ENCODE measurements around the gene SORCS2. TPM values are rescaled to one million over a fixed set of nuclear protein-coding genes. Genes with fewer than 3 reads are reported as not detected.

Gene SORCS2
- total and polyA plus RNA-seq, 2 of the 8 experiments (the other 6 are each of a cell fraction or from before 2014, with no cell fraction given): 0.36 to 1.8 TPM

- 0 out of 2 replicates have a peak overlapping the region, but pooled peaks have one; percentile 72 for H2BK15ac ChIP-seq (ENCODE audit: low read length)
- no peak overlapping the region for H3K18ac ChIP-seq (ENCODE audit: extremely low read depth, low read length)
- no peak overlapping the region for H3K14ac ChIP-seq (ENCODE audit: insufficient read length)
- no peak overlapping the region for H2AK5ac ChIP-seq (ENCODE audit: low read depth, low read length)
- H3K27me3 ChIP-seq (replicated peaks in 1 of 4; ENCODE audit: control insufficient read depth in 3 of 4, extremely low read depth in 1 of 4, insufficient read depth in 3 of 4, low read length in 3 of 4): no peaks in the 10 kb centered on the region; a peak in 2 of 7 replicates
- H2AFZ ChIP-seq (ENCODE audit: low read length): no peak overlapping the region
- H2BK20ac ChIP-seq (ENCODE audit: low read length): no peak overlapping the region
- CTCF ChIA-PET (ENCODE audit: partially characterized antibody): interaction anchor here (1.0 to 1.5 kb wide), 2 partner anchors 9 to 182 kb away, joined by 3 read pairs; no protein-coding TSS in a partner anchor
- H3K36me3 ChIP-seq (ENCODE audit: control insufficient read depth in 2 of 4, insufficient read depth in 4 of 4, low read length in 3 of 4): no peaks in the 10 kb centered on the region
- H2BK5ac ChIP-seq (ENCODE audit: low read depth, low read length): no peak overlapping the region
- no peak overlapping the region for H4K91ac ChIP-seq (replicated peaks; ENCODE audit: insufficient read length, low read length)
- no peak overlapping the region for H3K23ac ChIP-seq (ENCODE audit: insufficient read length)
- no peak overlapping the region for H3K9ac ChIP-seq (replicated peaks in 1 of 4; ENCODE audit: extremely low read depth in 1 of 4, low read depth in 3 of 4, low read length in 3 of 4)
- H3K4ac ChIP-seq (replicated peaks; ENCODE audit: insufficient read length, low read depth, low read length): no peak overlapping the region
- POLR2A ChIA-PET (ENCODE audit: partially characterized antibody): no interaction called here
- no peak for TF ChIP-seq SP1 (IDR thresholded peaks at IDR 0.05; ENCODE audit: low read depth, low read length)
- no peak for TF ChIP-seq CEBPB (IDR thresholded peaks at IDR 0.05; ENCODE audit: low read depth, low read length)
- no peak for TF ChIP-seq SUZ12 (IDR thresholded peaks at IDR 0.05; ENCODE audit: low read length)
- no peak for TF ChIP-seq NANOG (IDR thresholded peaks at IDR 0.05; ENCODE audit: insufficient read depth, low read depth, low read length, poor library complexity, severe bottlenecking)
- TF ChIP-seq ASH2L (IDR thresholded peaks at IDR 0.05; ENCODE audit: low read length): no peak
- TF ChIP-seq CBX8 (IDR thresholded peaks at IDR 0.05; ENCODE audit: borderline replicate concordance, low read depth, low read length): no peak
- TF ChIP-seq MAFK (IDR thresholded peaks at IDR 0.05; ENCODE audit: low read depth, low read length): no peak
- TF ChIP-seq, protein P1, sequence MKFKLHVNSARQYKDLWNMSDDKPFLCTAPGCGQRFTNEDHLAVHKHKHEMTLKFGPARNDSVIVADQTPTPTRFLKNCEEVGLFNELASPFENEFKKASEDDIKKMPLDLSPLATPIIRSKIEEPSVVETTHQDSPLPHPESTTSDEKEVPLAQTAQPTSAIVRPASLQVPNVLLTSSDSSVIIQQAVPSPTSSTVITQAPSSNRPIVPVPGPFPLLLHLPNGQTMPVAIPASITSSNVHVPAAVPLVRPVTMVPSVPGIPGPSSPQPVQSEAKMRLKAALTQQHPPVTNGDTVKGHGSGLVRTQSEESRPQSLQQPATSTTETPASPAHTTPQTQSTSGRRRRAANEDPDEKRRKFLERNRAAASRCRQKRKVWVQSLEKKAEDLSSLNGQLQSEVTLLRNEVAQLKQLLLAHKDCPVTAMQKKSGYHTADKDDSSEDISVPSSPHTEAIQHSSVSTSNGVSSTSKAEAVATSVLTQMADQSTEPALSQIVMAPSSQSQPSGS (IDR thresholded peaks at IDR 0.05; ENCODE audit: low read length): no peak
- no peak for TF ChIP-seq CREB1 (IDR thresholded peaks at IDR 0.05)
- no peak overlapping the region for H2BK120ac ChIP-seq (replicated peaks; ENCODE audit: low read depth, low read length)
- 84% methylated on average over 7 of the region's 7 CpGs; no CpG with 5 or more reads in 1 of the 2 experiments for WGBS, 2 experiments (ENCODE audit: extremely low coverage in 1 of 2, insufficient coverage in 1 of 2, insufficient read length in 1 of 2, insufficient replicate concordance in 2 of 2, low coverage in 1 of 2, low lambda C conversion rate in 2 of 2, missing lambda C conversion rate in 1 of 2)
- no peak overlapping the region for H3K56ac ChIP-seq (replicated peaks; ENCODE audit: insufficient read length, low read depth, low read length)
- H3K4me2 ChIP-seq (ENCODE audit: insufficient read depth in 1 of 2, low read depth in 2 of 2, low read length in 2 of 2): no peak overlapping the region
- H3K4me3 ChIP-seq (ENCODE audit: extremely low read depth in 1 of 4, insufficient read depth in 2 of 4, low read depth in 3 of 4, low read length in 4 of 4): no peak overlapping the region
- peaks cover 5% of the 10 kb centered on the region for H3K23me2 ChIP-seq (ENCODE audit: low read depth, low read length)
- no peaks in the 10 kb centered on the region for H3K79me1 ChIP-seq (ENCODE audit: low read depth, low read length)
- H3K79me2 ChIP-seq (ENCODE audit: control insufficient read depth in 1 of 2, insufficient read depth in 2 of 2, low read length in 2 of 2): no peaks in the 10 kb centered on the region
- H2BK12ac ChIP-seq (ENCODE audit: low read depth, low read length): no peak overlapping the region
- no peaks in the 10 kb centered on the region; a peak in 1 of 4 replicates for H3K9me3 ChIP-seq (ENCODE audit: insufficient read depth in 2 of 2, low read depth in 1 of 2, low read length in 1 of 2)
- H3K27ac ChIP-seq (ENCODE audit: low read depth, low read length): no peak overlapping the region
- no peak for DNase-seq (ENCODE audit: low read depth in 1 of 2, low spot score in 2 of 2)
- FAIRE-seq: no peak
- H4K20me1 ChIP-seq (replicated peaks in 1 of 2; ENCODE audit: control insufficient read depth in 1 of 2, insufficient read depth in 2 of 2, low read length in 2 of 2): no peaks in the 10 kb centered on the region
- H3K4me1 ChIP-seq (replicated peaks in 1 of 4; ENCODE audit: control insufficient read depth in 3 of 4, insufficient read depth in 4 of 4, low read length in 3 of 4): peaks cover 0 to 3% (median 1%) of the 10 kb centered on the region in 4 experiments; a peak in 4 of 7 replicates
- H4K8ac ChIP-seq (ENCODE audit: extremely low read depth, insufficient read depth, low read length): peak overlapping the region; percentile 38; the same call in 1 of the 2 replicates
- no peak overlapping the region for H4K5ac ChIP-seq (ENCODE audit: insufficient read length, low read depth, low read length)
These were observed 521.4 kb downstream of the SORCS2 start for GRCh38 chr4:7713757-7714156.
